Heart left ventricle (tissue), 13 donors: ENCODE results near the gene SCRN1.

Experiments
- CTCF ChIP-seq, 12 donors: fragments of 200-600 bp; sonication (generic) in 4 of 12; IDR thresholded peaks; one replicate each; pipeline versions ENCODE4 v1.5.0 to v1.8.0; 2018 to 2022; ENCODE audit warnings: antibody characterized with exemption in 12 of 12, mild to moderate bottlenecking in 5 of 12
- POLR2A ChIP-seq, 2 donors: fragments of 450-650 bp; IDR thresholded peaks; one replicate each; pipeline ENCODE4 v1.6.1; 2017; ENCODE audit warnings: antibody characterized with exemption in 2 of 2, mild to moderate bottlenecking in 2 of 2, moderate library complexity in 2 of 2
- donor health status: ischemic (EF 13 %, LVEDD 7.1; RV severe dilation, severe dysfunction).
- donor health status: DM: no; HTN: yes; CAD: no.
- donor health status: DM: no; HTN: no; CAD: no.
- donor health status: ischemic (EF 25% LVEDD 6.9; RV normal size, moderate dysfunction).
- donor health status: ischemic (EF 25% LVEDD 5.7; RV mildly dilated, moderate dysfunction).
- donor health status: ischemic (EF 35%, LVEDD 5.7; RV mildly dilated, moderate dysfunction).
- donor health status: nonischemic (EF 11% LVEDD 7.7; RV severe dilation, severe dysfunction).
- donor health status: DM: yes; HTN: yes; CAD: no.
- donor health status: PGD.
- donor health status: ischemic (EF 29% LVEDD 5.4; RV normal size, mild dysfunction).
- donor health status: nonischemic (EF 23%, LVEDD 6.1; RV moderate dilation, normal function).

- TF ChIP-seq CTCF (IDR thresholded peaks at IDR 0.05) (no peak), POLR2A (IDR thresholded peaks at IDR 0.05) (no peak)
Measured at GRCh38 chr7:29968683-29969395, 20.8 kb downstream of the SCRN1 start.
